ENCODE data around the gene ANKRD10. TPM values are rescaled to one million over a fixed set of nuclear protein-coding genes. Genes with fewer than 3 reads are reported as not detected.

ANKRD10 gene
- total RNA-seq, 1 experiment from 2014 or later: 168 TPM

DNA sequence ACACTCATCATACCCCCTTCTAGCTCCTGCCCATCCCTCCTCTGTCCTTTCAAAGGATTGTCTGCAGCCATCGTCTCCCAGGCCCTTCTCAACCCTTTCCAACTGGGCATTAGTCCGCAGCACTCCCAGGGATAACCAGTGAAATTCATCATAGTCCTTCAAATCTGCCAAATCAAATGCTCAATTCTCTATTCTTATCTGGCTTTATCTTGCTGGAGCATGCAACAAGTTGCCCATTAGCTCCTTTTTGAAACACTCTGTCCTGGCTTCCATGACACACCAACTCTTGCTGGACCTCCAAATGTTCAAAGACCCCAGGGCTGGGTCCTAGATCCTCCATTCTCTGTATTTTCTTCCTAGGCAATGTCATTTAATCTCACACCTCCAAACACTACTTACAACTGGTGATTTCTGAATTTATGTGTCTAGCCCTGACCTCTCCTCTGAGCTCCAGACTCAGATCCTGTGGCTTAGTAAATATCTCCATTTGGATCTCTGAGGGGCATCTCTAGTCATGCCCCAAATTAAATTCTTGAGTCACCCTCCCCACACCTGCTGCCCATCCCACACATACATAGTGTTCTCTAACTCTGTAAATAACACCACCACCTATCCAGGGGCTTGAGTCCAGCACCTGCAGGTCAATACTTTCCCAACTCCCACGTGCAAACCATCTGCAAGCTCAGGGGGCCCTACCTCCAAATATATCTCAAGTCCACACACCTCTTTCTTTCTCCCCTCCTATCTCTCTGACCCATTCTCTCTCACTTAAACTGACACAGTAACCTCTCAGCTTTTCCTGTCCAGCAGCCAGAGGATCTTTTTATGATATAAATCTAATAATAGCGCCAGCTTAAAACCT is 9.1 kb upstream of the ANKRD10 start:
- Histone ChIP-seq H3K9me2 (replicated peaks; ENCODE audit: insufficient read depth, low read length) (no peaks in the 10 kb centered on the region), H3K27me3 (ENCODE audit: low read length) (no peaks in the 10 kb centered on the region; the same call in 1 of the 2 replicates), H2AFZ (ENCODE audit: low read length) (no peak overlapping the region), H3K36me3 (ENCODE audit: insufficient read depth, low read length) (no peaks in the 10 kb centered on the region), H3K4me3 (ENCODE audit: low read length) (no peak overlapping the region), H3K9me3 (ENCODE audit: low read length) (no peaks in the 10 kb centered on the region), H3K4me2 (ENCODE audit: low read depth, low read length, poor library complexity, severe bottlenecking) (no peak overlapping the region), H3K9ac (ENCODE audit: low read length) (no peak overlapping the region), H3K79me2 (ENCODE audit: low read length) (no peaks in the 10 kb centered on the region), H3K27ac (ENCODE audit: low read length) (no peak overlapping the region), H3K4me1 (ENCODE audit: low read length) (peaks cover 22% of the 10 kb centered on the region), H4K20me1 (ENCODE audit: insufficient read depth, low read depth, low read length) (no peaks in the 10 kb centered on the region)
- no peak for DNase-seq

DNA sequence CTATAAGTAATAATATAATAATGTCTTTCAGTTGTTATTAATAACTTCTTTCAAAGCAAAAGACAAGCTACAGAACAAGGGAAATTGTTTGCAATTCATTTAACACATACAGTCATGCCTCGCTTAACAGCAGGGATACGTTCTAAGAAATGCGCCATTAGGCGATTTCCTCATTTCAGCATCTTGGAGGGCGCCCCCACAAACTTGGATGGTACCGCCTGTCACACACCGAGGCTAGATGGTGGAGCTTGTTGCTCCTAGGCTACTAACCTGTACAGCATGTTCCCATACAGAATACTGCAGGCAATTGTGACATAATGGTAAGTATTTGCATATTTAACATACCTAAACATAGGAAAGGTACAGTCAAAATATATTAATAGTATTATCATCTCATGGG is 8.2 kb upstream of the ANKRD10 start:
- H3K36me3 ChIP-seq (ENCODE audit: insufficient read depth, low read length): no peaks in the 10 kb centered on the region
- H3K9me2 ChIP-seq (replicated peaks; ENCODE audit: insufficient read depth, low read length): no peaks in the 10 kb centered on the region
- H3K4me3 ChIP-seq (ENCODE audit: low read length): no peak overlapping the region
- H3K4me1 ChIP-seq (ENCODE audit: low read length): peaks cover 19% of the 10 kb centered on the region
- H2AFZ ChIP-seq (ENCODE audit: low read length): no peak overlapping the region
- no peak overlapping the region for H3K27ac ChIP-seq (ENCODE audit: low read length)
- H3K4me2 ChIP-seq (ENCODE audit: low read depth, low read length, poor library complexity, severe bottlenecking): peak overlapping the region; percentile 31
- no peak overlapping the region for H3K9ac ChIP-seq (ENCODE audit: low read length)
- no peaks in the 10 kb centered on the region; the same call in 1 of the 2 replicates for H3K27me3 ChIP-seq (ENCODE audit: low read length)
- DNase-seq: no peak
- no peaks in the 10 kb centered on the region for H4K20me1 ChIP-seq (ENCODE audit: insufficient read depth, low read depth, low read length)
- no peaks in the 10 kb centered on the region for H3K79me2 ChIP-seq (ENCODE audit: low read length)
- no peaks in the 10 kb centered on the region for H3K9me3 ChIP-seq (ENCODE audit: low read length)

- H4K20me1 ChIP-seq (ENCODE audit: insufficient read depth, low read depth, low read length): no peaks in the 10 kb centered on the region
- no peak overlapping the region for H3K27ac ChIP-seq (ENCODE audit: low read length)
- no peak overlapping the region for H3K4me2 ChIP-seq (ENCODE audit: low read depth, low read length, poor library complexity, severe bottlenecking)
- H2AFZ ChIP-seq (ENCODE audit: low read length): no peak overlapping the region
- peaks cover 16% of the 10 kb centered on the region for H3K4me1 ChIP-seq (ENCODE audit: low read length)
- no peaks in the 10 kb centered on the region for H3K9me3 ChIP-seq (ENCODE audit: low read length)
- H3K9me2 ChIP-seq (replicated peaks; ENCODE audit: insufficient read depth, low read length): no peaks in the 10 kb centered on the region
- H3K9ac ChIP-seq (ENCODE audit: low read length): no peak overlapping the region
- no peaks in the 10 kb centered on the region for H3K36me3 ChIP-seq (ENCODE audit: insufficient read depth, low read length)
- no peaks in the 10 kb centered on the region for H3K79me2 ChIP-seq (ENCODE audit: low read length)
- no peak overlapping the region for H3K4me3 ChIP-seq (ENCODE audit: low read length)
- no peak for DNase-seq
- no peaks in the 10 kb centered on the region; the same call in 1 of the 2 replicates for H3K27me3 ChIP-seq (ENCODE audit: low read length)
Observed at GRCh38 chr13:110922506-110922905, 7.6 kb upstream of the ANKRD10 start.

DNA sequence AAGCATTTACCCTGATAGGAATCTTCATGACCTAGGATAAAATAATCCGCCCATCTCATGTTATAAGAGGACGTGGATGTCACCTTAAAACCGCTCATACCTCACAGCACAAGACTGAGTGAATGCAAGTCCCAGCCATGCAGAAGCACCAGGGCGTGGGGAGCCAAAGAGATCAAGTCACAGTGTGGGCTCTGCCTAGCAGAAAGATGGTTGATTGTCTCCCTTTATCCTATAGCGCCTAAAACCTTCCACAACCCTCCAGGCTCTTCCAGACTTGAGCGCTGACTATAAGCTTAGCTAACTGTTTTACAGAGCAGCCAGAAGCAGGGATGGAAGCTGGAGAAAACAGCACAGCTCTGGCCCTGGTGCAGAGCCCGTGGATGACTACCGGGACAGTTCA is 6.8 kb upstream of the ANKRD10 start:
- no peak overlapping the region for H3K27ac ChIP-seq (ENCODE audit: low read length)
- H3K9ac ChIP-seq (ENCODE audit: low read length): no peak overlapping the region
- no peak overlapping the region for H2AFZ ChIP-seq (ENCODE audit: low read length)
- no peak for DNase-seq
- no peaks in the 10 kb centered on the region for H3K79me2 ChIP-seq (ENCODE audit: low read length)
- no peaks in the 10 kb centered on the region for H3K36me3 ChIP-seq (ENCODE audit: insufficient read depth, low read length)
- H3K4me2 ChIP-seq (ENCODE audit: low read depth, low read length, poor library complexity, severe bottlenecking): no peak overlapping the region
- no peaks in the 10 kb centered on the region; the same call in 1 of the 2 replicates for H3K27me3 ChIP-seq (ENCODE audit: low read length)
- H3K9me3 ChIP-seq (ENCODE audit: low read length): no peaks in the 10 kb centered on the region
- H3K4me3 ChIP-seq (ENCODE audit: low read length): no peak overlapping the region
- no peaks in the 10 kb centered on the region for H4K20me1 ChIP-seq (ENCODE audit: insufficient read depth, low read depth, low read length)
- peaks cover 16% of the 10 kb centered on the region for H3K4me1 ChIP-seq (ENCODE audit: low read length)
- no peaks in the 10 kb centered on the region for H3K9me2 ChIP-seq (replicated peaks; ENCODE audit: insufficient read depth, low read length)

DNA sequence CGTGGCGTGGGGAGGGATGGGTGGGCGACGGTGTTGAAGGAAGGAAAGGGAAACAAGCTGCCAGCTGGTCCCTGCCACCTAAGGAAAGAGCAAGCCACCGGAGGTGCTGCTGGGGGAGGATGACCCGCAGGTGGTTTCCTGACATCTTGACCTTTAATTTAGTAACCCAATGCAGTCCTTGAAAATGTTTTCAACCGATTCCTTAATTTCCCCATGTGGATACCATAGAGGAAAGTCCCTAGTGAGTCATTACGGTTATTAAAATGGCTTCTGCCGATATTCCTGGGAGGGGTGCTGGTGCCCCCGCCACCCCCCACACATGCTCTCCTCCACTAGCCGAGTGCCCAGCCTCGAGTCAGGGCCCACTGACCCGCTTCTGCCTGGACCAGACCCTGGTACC is 6.3 kb upstream of the ANKRD10 start:
- Histone ChIP-seq H3K79me2 (ENCODE audit: low read length) (no peaks in the 10 kb centered on the region), H3K4me1 (ENCODE audit: low read length) (peaks cover 20% of the 10 kb centered on the region), H3K27me3 (ENCODE audit: low read length) (no peaks in the 10 kb centered on the region; the same call in 1 of the 2 replicates), H4K20me1 (ENCODE audit: insufficient read depth, low read depth, low read length) (no peaks in the 10 kb centered on the region), H3K9me3 (ENCODE audit: low read length) (no peaks in the 10 kb centered on the region), H3K9ac (ENCODE audit: low read length) (no peak overlapping the region), H3K4me2 (ENCODE audit: low read depth, low read length, poor library complexity, severe bottlenecking) (no peak overlapping the region), H3K36me3 (ENCODE audit: insufficient read depth, low read length) (no peaks in the 10 kb centered on the region), H3K4me3 (ENCODE audit: low read length) (no peak overlapping the region), H2AFZ (ENCODE audit: low read length) (no peak overlapping the region), H3K27ac (ENCODE audit: low read length) (no peak overlapping the region), H3K9me2 (replicated peaks; ENCODE audit: insufficient read depth, low read length) (no peaks in the 10 kb centered on the region)
- no peak for DNase-seq

DNA sequence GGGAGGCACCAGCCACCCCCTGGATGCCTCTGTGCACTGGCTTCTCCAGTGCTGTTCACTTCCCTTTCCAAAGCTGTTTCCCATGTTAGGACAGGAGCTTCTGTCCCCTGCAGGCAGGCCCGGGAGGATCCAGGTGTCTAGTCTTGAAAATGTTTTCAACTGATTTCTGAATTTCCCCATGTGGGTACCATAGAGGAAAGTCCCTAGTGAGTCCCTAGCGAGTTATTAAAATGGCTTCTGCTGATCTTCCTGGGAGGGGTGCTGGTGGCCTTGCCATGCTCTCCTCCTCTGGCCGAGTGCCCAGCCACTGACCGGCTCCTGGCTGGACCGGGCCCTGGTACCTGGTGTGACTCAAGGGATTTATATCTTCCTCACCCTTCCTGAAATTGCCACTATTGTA is 5.2 kb upstream of the ANKRD10 start:
- no peak overlapping the region for H3K4me2 ChIP-seq (ENCODE audit: low read depth, low read length, poor library complexity, severe bottlenecking)
- H3K36me3 ChIP-seq (ENCODE audit: insufficient read depth, low read length): no peaks in the 10 kb centered on the region
- H3K27me3 ChIP-seq (ENCODE audit: low read length): no peaks in the 10 kb centered on the region; the same call in 1 of the 2 replicates
- H3K4me1 ChIP-seq (ENCODE audit: low read length): peaks cover 21% of the 10 kb centered on the region
- no peak overlapping the region for H3K27ac ChIP-seq (ENCODE audit: low read length)
- DNase-seq: no peak
- no peaks in the 10 kb centered on the region for H4K20me1 ChIP-seq (ENCODE audit: insufficient read depth, low read depth, low read length)
- no peak overlapping the region for H2AFZ ChIP-seq (ENCODE audit: low read length)
- H3K4me3 ChIP-seq (ENCODE audit: low read length): no peak overlapping the region
- no peaks in the 10 kb centered on the region for H3K9me3 ChIP-seq (ENCODE audit: low read length)
- H3K9ac ChIP-seq (ENCODE audit: low read length): no peak overlapping the region
- no peaks in the 10 kb centered on the region for H3K9me2 ChIP-seq (replicated peaks; ENCODE audit: insufficient read depth, low read length)
- H3K79me2 ChIP-seq (ENCODE audit: low read length): no peaks in the 10 kb centered on the region

- Histone ChIP-seq H3K36me3 (ENCODE audit: insufficient read depth, low read length) (no peaks in the 10 kb centered on the region), H3K9ac (ENCODE audit: low read length) (peak overlapping the region; percentile 98), H3K9me3 (ENCODE audit: low read length) (no peaks in the 10 kb centered on the region), H3K79me2 (ENCODE audit: low read length) (peaks cover 27% of the 10 kb centered on the region), H3K4me3 (ENCODE audit: low read length) (peak overlapping the region; percentile 97), H2AFZ (ENCODE audit: low read length) (no peak overlapping the region), H3K27me3 (ENCODE audit: low read length) (no peaks in the 10 kb centered on the region), H3K27ac (ENCODE audit: low read length) (no peak overlapping the region), H3K9me2 (replicated peaks; ENCODE audit: insufficient read depth, low read length) (no peaks in the 10 kb centered on the region), H3K4me2 (ENCODE audit: low read depth, low read length, poor library complexity, severe bottlenecking) (peak overlapping the region; percentile 85), H4K20me1 (ENCODE audit: insufficient read depth, low read depth, low read length) (peaks cover 24% of the 10 kb centered on the region), H3K4me1 (ENCODE audit: low read length) (peaks cover 25% of the 10 kb centered on the region)
- peak; percentile 43 for DNase-seq
Observed at GRCh38 chr13:110916301-110917142, 1.7 kb upstream of the ANKRD10 start.

DNA sequence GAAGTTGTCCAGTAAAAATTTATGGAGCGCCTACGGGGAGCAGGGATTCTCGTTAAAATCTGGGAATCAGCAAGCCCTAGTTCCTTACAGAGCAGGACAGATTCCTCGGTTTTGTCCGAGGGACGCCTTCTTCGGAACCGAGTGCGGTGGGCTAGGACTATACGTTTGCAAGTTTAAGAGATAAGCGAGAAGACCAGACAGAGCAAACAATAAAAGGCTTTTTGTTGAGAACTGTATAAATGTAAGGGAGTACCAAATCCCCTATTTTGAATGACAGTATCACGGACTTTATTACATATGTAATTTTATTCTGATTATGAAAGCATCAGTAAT is 971 bp upstream of the ANKRD10 start:
- Histone ChIP-seq H3K36me3 (ENCODE audit: insufficient read depth, low read length) (peaks cover under 1% of the 10 kb centered on the region; the same call in 1 of the 2 replicates), H3K4me1 (ENCODE audit: low read length) (peaks cover 25% of the 10 kb centered on the region), H2AFZ (ENCODE audit: low read length) (peak overlapping the region; percentile 77), H3K4me2 (ENCODE audit: low read depth, low read length, poor library complexity, severe bottlenecking) (peak overlapping the region; percentile 85), H3K9me3 (ENCODE audit: low read length) (no peaks in the 10 kb centered on the region), H3K79me2 (ENCODE audit: low read length) (peaks cover 34% of the 10 kb centered on the region), H3K27ac (ENCODE audit: low read length) (no peak overlapping the region), H3K4me3 (ENCODE audit: low read length) (peak overlapping the region; percentile 97), H3K9ac (ENCODE audit: low read length) (peak overlapping the region; percentile 98), H4K20me1 (ENCODE audit: insufficient read depth, low read depth, low read length) (peaks cover 27% of the 10 kb centered on the region), H3K9me2 (replicated peaks; ENCODE audit: insufficient read depth, low read length) (no peaks in the 10 kb centered on the region), H3K27me3 (ENCODE audit: low read length) (no peaks in the 10 kb centered on the region)
- DNase-seq: peak; percentile 44

Measured in Karpas-422 (cell line).